ENCODE measurements around the gene USP49. TPM values are rescaled to one million over a fixed set of nuclear protein-coding genes. Genes with fewer than 3 reads are reported as not detected.

Gene USP49
- total RNA-seq, 1 experiment from 2014 or later = 10.5 TPM

- Histone ChIP-seq H3K27me3 (replicated peaks; ENCODE audit: insufficient read depth, low read depth, low read length, poor library complexity) (no peaks in the 10 kb centered on the region), H3K4me1 (ENCODE audit: insufficient read depth, low read length, poor library complexity, severe bottlenecking) (no peaks in the 10 kb centered on the region), H3K36me3 (ENCODE audit: insufficient read depth, low read length, poor library complexity, severe bottlenecking) (no peaks in the 10 kb centered on the region), H3K4me3 (ENCODE audit: low read depth, low read length, poor library complexity, severe bottlenecking) (no peak overlapping the region), H3K27ac (ENCODE audit: low read depth, low read length, poor library complexity, severe bottlenecking) (no peak overlapping the region), H3K9me3 (ENCODE audit: low read depth, low read length, poor library complexity, severe bottlenecking) (no peaks in the 10 kb centered on the region)
- CTCF ChIA-PET = no interaction called here
- TF ChIP-seq EZH2 (IDR thresholded peaks at IDR 0.05; ENCODE audit: borderline replicate concordance, low read depth, low read length, poor library complexity, severe bottlenecking) (no peak), CTCF (conservative IDR thresholded peaks at IDR 0.05; ENCODE audit: low read depth, low read length) (no peak)
- intact Hi-C loops (cut with micrococcal nuclease; ENCODE audit: unreplicated experiment) = no loop called here
- POLR2A ChIA-PET (ENCODE audit: low non-redundant PET) = no interaction called here
- no TSS peak for BruUV-seq (replicated peaks)
- DNase-seq (ENCODE audit: low spot score) = no peak
These were observed 58.5 kb downstream of the USP49 start for GRCh38 chr6:41836660-41837052.

- POLR2A ChIA-PET (ENCODE audit: low non-redundant PET) = no interaction called here
- no peak for TF ChIP-seq CTCF (conservative IDR thresholded peaks at IDR 0.05; ENCODE audit: low read depth, low read length)
- no peak for TF ChIP-seq EZH2 (IDR thresholded peaks at IDR 0.05; ENCODE audit: borderline replicate concordance, low read depth, low read length, poor library complexity, severe bottlenecking)
- BruUV-seq (replicated peaks) = no TSS peak
These were observed 59.0 kb downstream of the USP49 start for GRCh38 chr6:41836022-41836659.

GRCh38 chr6:41832263-41832662, 62.9 kb downstream of the USP49 start:
- H3K4me3 ChIP-seq (ENCODE audit: low read depth, low read length, poor library complexity, severe bottlenecking) = no peak overlapping the region
- intact Hi-C loops (cut with micrococcal nuclease; ENCODE audit: unreplicated experiment) = no loop called here
- no peaks in the 10 kb centered on the region for H3K4me1 ChIP-seq (ENCODE audit: insufficient read depth, low read length, poor library complexity, severe bottlenecking)
- no peak for DNase-seq (ENCODE audit: low spot score)
- TF ChIP-seq EZH2 (IDR thresholded peaks at IDR 0.05; ENCODE audit: borderline replicate concordance, low read depth, low read length, poor library complexity, severe bottlenecking) (no peak), CTCF (conservative IDR thresholded peaks at IDR 0.05; ENCODE audit: low read depth, low read length) (no peak)
- no peaks in the 10 kb centered on the region for H3K9me3 ChIP-seq (ENCODE audit: low read depth, low read length, poor library complexity, severe bottlenecking)
- no peaks in the 10 kb centered on the region for H3K27me3 ChIP-seq (replicated peaks; ENCODE audit: insufficient read depth, low read depth, low read length, poor library complexity)
- POLR2A ChIA-PET (ENCODE audit: low non-redundant PET) = no interaction called here
- H3K36me3 ChIP-seq (ENCODE audit: insufficient read depth, low read length, poor library complexity, severe bottlenecking) = no peaks in the 10 kb centered on the region
- CTCF ChIA-PET = no interaction called here
- no TSS peak for BruUV-seq (replicated peaks)
- H3K27ac ChIP-seq (ENCODE audit: low read depth, low read length, poor library complexity, severe bottlenecking) = no peak overlapping the region

More at GRCh38 chr6:41836022-41836659, 59.0 kb downstream of the USP49 start:
- no peak for DNase-seq (ENCODE audit: low spot score)
- intact Hi-C loops (cut with micrococcal nuclease; ENCODE audit: unreplicated experiment) = no loop called here
- Histone ChIP-seq H3K9me3 (ENCODE audit: low read depth, low read length, poor library complexity, severe bottlenecking) (no peaks in the 10 kb centered on the region), H3K4me3 (ENCODE audit: low read depth, low read length, poor library complexity, severe bottlenecking) (no peak overlapping the region), H3K4me1 (ENCODE audit: insufficient read depth, low read length, poor library complexity, severe bottlenecking) (no peaks in the 10 kb centered on the region), H3K27me3 (replicated peaks; ENCODE audit: insufficient read depth, low read depth, low read length, poor library complexity) (no peaks in the 10 kb centered on the region), H3K27ac (ENCODE audit: low read depth, low read length, poor library complexity, severe bottlenecking) (no peak overlapping the region), H3K36me3 (ENCODE audit: insufficient read depth, low read length, poor library complexity, severe bottlenecking) (no peaks in the 10 kb centered on the region)
- CTCF ChIA-PET = no interaction called here

Data from A673 (cell line).